Endothelial cell of umbilical vein (primary cell): Measurements from ENCODE around the gene LGALS7B. TPM values are rescaled to one million over a fixed set of nuclear protein-coding genes. Genes with fewer than 3 reads are reported as not detected.

Experiments
- BruUV-seq: library from RNA; stranded (reverse); fragments of 400-500 nt; replicated peaks from 2 replicates; lab custom pipeline; 2021; lab: Mats Ljungman, UMichigan
- CTCF ChIA-PET: fragments of 300-600, 350-600 bp; sonication (Branson Sonifier 250); formaldehyde crosslinking; loops from one replicate; lab custom pipeline; 2021; ENCODE audit warnings: antibody characterized with exemption, inconsistent platforms; lab: Charles Lee
- POLR2A ChIA-PET: fragments of 300-600, 350-600 bp; sonication (Branson Sonifier 250); formaldehyde crosslinking; loops from one replicate; lab custom pipeline; 2021; ENCODE audit warnings: antibody characterized with exemption, inconsistent platforms; lab: Charles Lee
- DNase-seq: peaks from one replicate; pipeline ENCODE4 v3.0.0-alpha.2; 2011; ENCODE audit warnings: low read depth, low spot score
- FAIRE-seq: peaks from 2 replicates; lab custom pipeline; 2011; peaks lifted over from hg19 to GRCh38; lab: Jason Lieb, UNC
- H2AFZ ChIP-seq: 2 replicates; pipeline ENCODE4 v1.6.0; 2012; ENCODE audit warnings: low read depth, low read length, control low read depth, inconsistent platforms
- H3K27ac ChIP-seq: 2 replicates; pipeline ENCODE4 v1.5.1; 2011; ENCODE audit warnings: low read depth, mild to moderate bottlenecking, control low read depth, low read length, moderate library complexity; ENCODE audit not compliant: insufficient read depth
- H3K27me3 ChIP-seq, 2 experiments: 2 replicates each; pipeline versions ENCODE4 v1.6.0 to v1.6.1; 2011; ENCODE audit warnings: low read length in 2 of 2, mixed read lengths in 1 of 2; ENCODE audit not compliant: control insufficient read depth in 2 of 2, insufficient read depth in 2 of 2
- H3K36me3 ChIP-seq, 2 experiments: 2 replicates in 1 of 2; 3 replicates in 1 of 2; pipeline ENCODE4 v1.5.1; 2011; ENCODE audit warnings: low read length in 2 of 2, mild to moderate bottlenecking in 1 of 2, moderate library complexity in 1 of 2; ENCODE audit not compliant: control insufficient read depth in 2 of 2, insufficient read depth in 2 of 2; ENCODE audit errors: extremely low read depth in 1 of 2
- H3K4me1 ChIP-seq: 3 replicates; pipeline ENCODE4 v1.5.1; 2011; ENCODE audit warnings: mild to moderate bottlenecking, low read length; ENCODE audit not compliant: control insufficient read depth, insufficient read depth; ENCODE audit errors: extremely low read depth
- H3K4me2 ChIP-seq: 2 replicates; pipeline ENCODE4 v1.6.1; 2011; ENCODE audit warnings: low read length, control low read depth, mixed read lengths; ENCODE audit not compliant: insufficient read depth
- H3K4me3 ChIP-seq, 3 experiments: fragments of 200-600 bp in 1 of 3; sonication (generic), shearing (Covaris generic) in 1 of 3; replicated peaks in 1 of 3; 2 replicates each; pipeline ENCODE4 v1.5.1; 2011 to 2016; ENCODE audit warnings: control low read depth in 3 of 3, low read length in 3 of 3, mild to moderate bottlenecking in 2 of 3, inconsistent platforms in 1 of 3, low read depth in 1 of 3, moderate library complexity in 1 of 3; ENCODE audit not compliant: insufficient read depth in 1 of 3
- H3K79me2 ChIP-seq: 2 replicates; pipeline ENCODE4 v1.6.0; 2012; ENCODE audit warnings: low read length, inconsistent platforms; ENCODE audit not compliant: control insufficient read depth, insufficient read depth
- H3K9ac ChIP-seq: replicated peaks from 2 replicates; pipeline ENCODE3; 2011; ENCODE audit warnings: low read length, control low read depth; ENCODE audit not compliant: insufficient read depth; ENCODE audit errors: extremely low read depth
- H3K9me1 ChIP-seq: replicated peaks from 3 replicates; pipeline ENCODE4 v1.6.0; 2011; ENCODE audit warnings: mild to moderate bottlenecking, low read length; ENCODE audit not compliant: control insufficient read depth, insufficient read depth; ENCODE audit errors: extremely low read depth
- H3K9me3 ChIP-seq: replicated peaks from 2 replicates; pipeline ENCODE4 v1.5.1; 2012; ENCODE audit warnings: low read length, inconsistent platforms; ENCODE audit not compliant: control insufficient read depth, insufficient read depth
- H4K20me1 ChIP-seq: replicated peaks from 2 replicates; pipeline ENCODE3; 2011; ENCODE audit warnings: mild to moderate bottlenecking, low read length; ENCODE audit not compliant: control insufficient read depth, insufficient read depth; ENCODE audit errors: extremely low read depth
- CTCF ChIP-seq, 2 donors: IDR thresholded peaks; 1 replicate in 1 of 2; 2 replicates in 1 of 2; pipeline ENCODE4 v1.5.1; 2011; ENCODE audit warnings: low read length in 2 of 2, mild to moderate bottlenecking in 2 of 2, moderate library complexity in 2 of 2, control low read depth in 1 of 2, inconsistent platforms in 1 of 2, low read depth in 1 of 2; ENCODE audit not compliant: insufficient read depth in 1 of 2; ENCODE audit errors: extremely low read depth in 1 of 2
- EZH2 ChIP-seq: IDR thresholded peaks from 2 replicates; pipeline ENCODE4 v1.6.1; 2012; ENCODE audit warnings: borderline replicate concordance, low read depth, mild to moderate bottlenecking, moderate library complexity, low read length, inconsistent platforms; ENCODE audit not compliant: severe bottlenecking
- FOS ChIP-seq: IDR thresholded peaks from 2 replicates; pipeline ENCODE4 v1.6.1; 2011; ENCODE audit warnings: mild to moderate bottlenecking, low read length, moderate library complexity, borderline replicate concordance; ENCODE audit not compliant: insufficient read depth
- GATA2 ChIP-seq: IDR thresholded peaks from 2 replicates; pipeline ENCODE4 v1.7.0; 2011; ENCODE audit warnings: low read depth, mild to moderate bottlenecking, moderate library complexity, mixed read lengths, low read length; ENCODE audit not compliant: insufficient read length, insufficient read depth
- JUN ChIP-seq: IDR thresholded peaks from 2 replicates; pipeline ENCODE4 v1.6.1; 2011; ENCODE audit warnings: borderline replicate concordance, low read depth; ENCODE audit not compliant: insufficient read length, insufficient read depth
- MAX ChIP-seq: IDR thresholded peaks from 2 replicates; pipeline ENCODE4 v1.6.1; 2011; ENCODE audit not compliant: insufficient read depth, insufficient read length
- MYC ChIP-seq: IDR thresholded peaks from one replicate; pipeline ENCODE4 v1.6.1; 2011; ENCODE audit warnings: mild to moderate bottlenecking, low read depth, low read length
- POLR2A ChIP-seq: IDR thresholded peaks from 2 replicates; pipeline ENCODE4 v1.6.1; 2012; ENCODE audit warnings: low read depth, mild to moderate bottlenecking, control low read depth, low read length
- POLR2AphosphoS5 ChIP-seq: IDR thresholded peaks from 2 replicates; pipeline ENCODE4 v1.6.1; 2012; ENCODE audit warnings: low read depth, mild to moderate bottlenecking, control low read depth, low read length, moderate library complexity; ENCODE audit not compliant: insufficient read depth
- dilution Hi-C: fragments of 300-500 bp; cut with MboI; formaldehyde crosslinking; loops from one replicate; pipeline ENCODE4 v1.15.0; 2019; ENCODE audit warnings: low sequenced_read_pairs; ENCODE audit not compliant: extremely low pct_ligation_motif_present
- intact Hi-C: fragments of 100-400 bp; cut with micrococcal nuclease; formaldehyde crosslinking; loops from one replicate; pipeline ENCODE4 v1.10.0; 2022
- polyA plus RNA-seq, 4 experiments: library from polyadenylated mRNA; depleted of rRNA in 3 of 4; stranded (reverse) in 3 of 4; unstranded in 1 of 4; fragments of >200 nt; gene quantifications; 2 replicates each; pipeline versions ENCODE4 v1.2.1 to v1.2.3, GENCODE V29; 2011 to 2012; ENCODE audit warnings: missing spikeins in 1 of 4
- total RNA-seq: library from RNA; stranded (reverse); gene quantifications from 2 replicates; pipeline ENCODE4 v1.2.3, GENCODE V29; 2021

LGALS7B gene
- total and polyA plus RNA-seq, 2 donors (not counting 3 experiments of a cell fraction or from before 2014, with no cell fraction given) = not detected

- H3K27ac ChIP-seq = no peak within 1 kb of the TSS
- no peak within 1 kb of the TSS for H3K4me2 ChIP-seq
- no peak for TF ChIP-seq MAX
- no peak for TF ChIP-seq MYC
- TF ChIP-seq EZH2 = no peak
- TF ChIP-seq CTCF (IDR thresholded peaks at IDR 0.05; ENCODE audit: extremely low read depth in 1 of 2, insufficient read depth in 1 of 2, low read depth in 1 of 2, low read length in 2 of 2) = no peak
- no peak for TF ChIP-seq FOS
- no peak for TF ChIP-seq GATA2
- TF ChIP-seq JUN = no peak
- TF ChIP-seq POLR2AphosphoS5 = no peak
- no peak for TF ChIP-seq POLR2A
- no TSS peak for BruUV-seq
- H3K79me2 ChIP-seq = no peaks in the 10 kb centered on the region
- dilution Hi-C loops (no loop called here), intact Hi-C loops (no loop called here)
- H2AFZ ChIP-seq = no peak within 1 kb of the TSS
- ChIA-PET CTCF (interaction anchor here (1.6 kb wide), 1 partner anchor 110 kb away, joined by 4 read pairs; no protein-coding TSS in a partner anchor), POLR2A (no interaction called here)
- H3K4me3 ChIP-seq = no peak within 1 kb of the TSS
- DNase-seq (no peak), FAIRE-seq (no peak)
- H4K20me1 ChIP-seq = no peaks in the 10 kb centered on the region
- no peaks in the 10 kb centered on the region for H3K36me3 ChIP-seq
- H3K27me3 ChIP-seq = no peaks in the 10 kb centered on the region
- H3K4me1 ChIP-seq = no peaks in the 10 kb centered on the region
- no peaks in the 10 kb centered on the region for H3K9me1 ChIP-seq
- H3K9me3 ChIP-seq = no peaks in the 10 kb centered on the region
- H3K9ac ChIP-seq = no peak within 1 kb of the TSS
These were observed 44.7 kb upstream of the LGALS7B start, which contains the start of gene CAPN12 for GRCh38 chr19:38744298-38744681. CAPN12 (minus strand) TSS chr19:38744474; CDS start chr19:38744165, 309 bp downstream.
